ENCODE results near the gene KMT2E. TPM values are rescaled to one million over a fixed set of nuclear protein-coding genes. Genes with fewer than 3 reads are reported as not detected.
A peak's percentile ranks its signal among the peaks of the same experiment; 100 is the strongest.

KMT2E gene
- total RNA-seq, 1 experiment from 2014 or later = 52.3 TPM

DNA sequence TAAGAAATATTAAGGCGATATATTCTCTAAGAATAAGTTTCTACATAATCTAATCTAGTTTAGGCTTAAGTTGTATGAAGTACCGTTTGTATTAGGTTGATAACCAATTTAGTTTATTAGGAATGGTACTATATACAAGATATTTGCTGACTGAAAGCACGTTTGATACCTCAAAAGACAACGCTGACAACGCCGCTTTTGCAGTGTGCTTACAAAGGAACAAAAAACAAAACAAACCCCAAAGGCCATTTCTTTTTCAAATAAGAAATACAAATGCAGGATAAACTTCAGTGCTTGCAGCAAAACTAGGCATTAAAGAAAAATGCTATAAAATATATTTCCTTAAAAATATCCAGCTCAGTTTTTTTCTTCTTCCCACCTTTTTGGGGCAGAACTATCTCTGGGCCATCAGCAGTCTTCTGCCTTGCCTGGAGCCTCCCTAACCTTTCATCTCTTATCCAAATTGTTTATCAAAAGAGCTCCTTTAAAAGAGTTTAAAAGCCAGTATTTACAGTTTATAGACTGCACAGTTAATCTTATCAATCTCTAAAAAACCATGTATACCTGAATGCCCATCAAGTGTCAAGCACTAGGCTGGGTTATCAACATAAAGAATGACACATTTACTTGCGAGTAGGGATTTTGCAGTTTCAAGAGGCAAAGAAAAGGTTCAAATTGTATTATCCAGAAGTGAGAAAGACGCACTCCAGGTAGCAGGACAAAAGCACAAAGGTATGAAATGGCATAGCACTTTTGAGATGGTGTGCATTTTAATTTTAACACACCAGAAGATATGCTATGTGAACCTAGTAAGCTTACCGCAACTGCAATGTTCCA, 4.1 kb upstream of the KMT2E start:
- ATAC-seq = no peak
- Mint-ChIP-seq H3K9me3 (no peaks in the 10 kb centered on the region), H3K27me3 (ENCODE audit: low read depth) (no peaks in the 10 kb centered on the region), H3K4me1 (peaks cover 41% of the 10 kb centered on the region), H3K27ac (peak overlapping the region; percentile 73; the same call in 1 of the 2 replicates), H3K36me3 (peaks cover 30% of the 10 kb centered on the region), H3K4me3 (peak overlapping the region; percentile 99)
- CTCF ChIA-PET = interaction anchor here (1.2 to 5.9 kb wide), 2 partner anchors 29 to 31 kb away, joined by 5 to 34 read pairs; no protein-coding TSS in a partner anchor
- no peak for TF ChIP-seq RORB (CRISPR knock-in tag; IDR thresholded peaks at IDR 0.05)
- no peak for TF ChIP-seq FOXK1 (CRISPR knock-in tag; IDR thresholded peaks at IDR 0.05)
- TF ChIP-seq RELA (CRISPR knock-in tag; IDR thresholded peaks at IDR 0.05; ENCODE audit: borderline replicate concordance) = no peak
- no peak for DNase-seq (ENCODE audit: low spot score)
- POLR2A ChIA-PET = interaction anchor here (0.6 to 1.0 kb wide), 3 partner anchors 25 to 161 kb away, joined by 3 to 4 read pairs (median 3); no protein-coding TSS in a partner anchor

DNA sequence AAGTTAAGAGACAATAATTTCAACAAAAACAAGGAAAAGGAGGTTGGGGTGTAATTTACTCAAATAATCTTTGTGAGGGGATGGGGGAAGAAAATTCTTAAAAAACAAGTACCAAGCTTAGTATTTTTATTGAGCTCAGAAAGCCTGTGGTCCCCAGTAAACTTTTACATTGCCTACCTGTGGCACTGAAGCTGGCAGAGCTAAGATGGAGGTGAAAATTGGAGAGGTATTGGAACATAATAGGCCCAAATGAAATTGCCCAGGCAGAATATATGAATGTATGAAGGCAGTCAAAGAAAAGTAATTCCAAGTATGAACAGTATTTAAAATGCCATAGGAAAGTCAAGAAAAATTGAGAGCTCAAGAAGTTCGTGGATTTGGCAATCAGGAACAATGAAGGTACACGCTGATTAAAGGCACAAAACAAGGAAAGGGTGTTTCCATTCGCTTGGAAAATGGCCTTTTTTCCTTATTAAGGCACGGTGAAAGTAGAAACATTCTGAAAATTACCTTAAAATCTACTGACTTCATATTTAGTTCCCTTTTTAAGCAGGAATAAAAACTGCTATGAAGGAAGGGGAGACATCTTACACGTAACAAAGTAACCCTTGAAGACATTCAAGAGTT, 3.4 kb upstream of the KMT2E start:
- H3K27ac Mint-ChIP-seq = peak overlapping the region; percentile 73
- TF ChIP-seq, protein P1, sequence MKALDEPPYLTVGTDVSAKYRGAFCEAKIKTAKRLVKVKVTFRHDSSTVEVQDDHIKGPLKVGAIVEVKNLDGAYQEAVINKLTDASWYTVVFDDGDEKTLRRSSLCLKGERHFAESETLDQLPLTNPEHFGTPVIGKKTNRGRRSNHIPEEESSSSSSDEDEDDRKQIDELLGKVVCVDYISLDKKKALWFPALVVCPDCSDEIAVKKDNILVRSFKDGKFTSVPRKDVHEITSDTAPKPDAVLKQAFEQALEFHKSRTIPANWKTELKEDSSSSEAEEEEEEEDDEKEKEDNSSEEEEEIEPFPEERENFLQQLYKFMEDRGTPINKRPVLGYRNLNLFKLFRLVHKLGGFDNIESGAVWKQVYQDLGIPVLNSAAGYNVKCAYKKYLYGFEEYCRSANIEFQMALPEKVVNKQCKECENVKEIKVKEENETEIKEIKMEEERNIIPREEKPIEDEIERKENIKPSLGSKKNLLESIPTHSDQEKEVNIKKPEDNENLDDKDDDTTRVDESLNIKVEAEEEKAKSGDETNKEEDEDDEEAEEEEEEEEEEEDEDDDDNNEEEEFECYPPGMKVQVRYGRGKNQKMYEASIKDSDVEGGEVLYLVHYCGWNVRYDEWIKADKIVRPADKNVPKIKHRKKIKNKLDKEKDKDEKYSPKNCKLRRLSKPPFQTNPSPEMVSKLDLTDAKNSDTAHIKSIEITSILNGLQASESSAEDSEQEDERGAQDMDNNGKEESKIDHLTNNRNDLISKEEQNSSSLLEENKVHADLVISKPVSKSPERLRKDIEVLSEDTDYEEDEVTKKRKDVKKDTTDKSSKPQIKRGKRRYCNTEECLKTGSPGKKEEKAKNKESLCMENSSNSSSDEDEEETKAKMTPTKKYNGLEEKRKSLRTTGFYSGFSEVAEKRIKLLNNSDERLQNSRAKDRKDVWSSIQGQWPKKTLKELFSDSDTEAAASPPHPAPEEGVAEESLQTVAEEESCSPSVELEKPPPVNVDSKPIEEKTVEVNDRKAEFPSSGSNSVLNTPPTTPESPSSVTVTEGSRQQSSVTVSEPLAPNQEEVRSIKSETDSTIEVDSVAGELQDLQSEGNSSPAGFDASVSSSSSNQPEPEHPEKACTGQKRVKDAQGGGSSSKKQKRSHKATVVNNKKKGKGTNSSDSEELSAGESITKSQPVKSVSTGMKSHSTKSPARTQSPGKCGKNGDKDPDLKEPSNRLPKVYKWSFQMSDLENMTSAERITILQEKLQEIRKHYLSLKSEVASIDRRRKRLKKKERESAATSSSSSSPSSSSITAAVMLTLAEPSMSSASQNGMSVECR (CRISPR knock-in tag; IDR thresholded peaks at IDR 0.05; ENCODE audit: borderline replicate concordance) = no peak
- no peaks in the 10 kb centered on the region for H3K9me3 Mint-ChIP-seq
- DNase-seq (ENCODE audit: low spot score) (no peak), ATAC-seq (no peak)
- H3K36me3 Mint-ChIP-seq = peaks cover 33% of the 10 kb centered on the region
- H3K4me1 Mint-ChIP-seq = peaks cover 37% of the 10 kb centered on the region
- H3K27me3 Mint-ChIP-seq (ENCODE audit: low read depth) = no peaks in the 10 kb centered on the region
- ChIA-PET POLR2A (interaction anchor here (0.6 to 0.7 kb wide), 2 partner anchors 26 to 162 kb away, joined by 3 to 4 read pairs; no protein-coding TSS in a partner anchor), CTCF (interaction anchor here (1.2 to 5.9 kb wide), 2 partner anchors 29 to 31 kb away, joined by 5 to 34 read pairs; no protein-coding TSS in a partner anchor)
- H3K4me3 Mint-ChIP-seq = peak overlapping the region; percentile 99

DNA sequence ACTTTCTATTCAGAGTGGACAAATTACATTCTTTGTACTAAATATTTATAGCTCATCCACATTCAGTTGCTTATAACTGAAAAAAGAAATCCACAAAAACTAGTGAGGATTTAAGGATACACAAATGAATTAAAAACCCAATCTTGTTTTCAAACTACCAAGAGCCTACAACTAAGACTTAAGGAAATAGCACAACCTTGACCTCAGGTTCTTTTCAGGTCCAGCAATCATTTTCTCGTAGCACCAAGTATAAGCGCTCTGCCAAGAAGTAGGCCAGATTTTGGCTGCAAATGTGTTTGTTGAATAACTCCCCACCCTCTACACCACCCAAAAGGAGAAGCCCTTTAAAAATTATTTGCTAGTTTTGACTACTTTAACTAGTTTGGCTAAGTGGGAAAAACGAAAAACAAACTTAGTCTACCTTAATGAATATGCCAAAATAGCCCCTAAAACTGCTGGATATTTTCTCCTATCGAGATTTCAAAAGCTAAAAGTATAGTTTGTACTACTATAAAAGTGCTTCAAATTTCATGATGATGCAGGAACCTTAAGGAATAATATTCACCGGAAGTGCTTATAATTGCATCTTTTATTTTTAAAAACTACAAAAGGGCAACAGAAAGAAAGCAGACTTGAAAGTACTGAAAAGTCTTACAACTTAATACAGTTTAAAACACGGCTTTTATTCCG, 2.7 kb upstream of the KMT2E start:
- DNase-seq (ENCODE audit: low spot score) = no peak
- no peak for ATAC-seq
- peaks cover 37% of the 10 kb centered on the region for H3K4me1 Mint-ChIP-seq
- H3K36me3 Mint-ChIP-seq = peaks cover 31% of the 10 kb centered on the region
- H3K9me3 Mint-ChIP-seq = no peaks in the 10 kb centered on the region
- no peaks in the 10 kb centered on the region for H3K27me3 Mint-ChIP-seq (ENCODE audit: low read depth)
- peak overlapping the region; percentile 99 for H3K4me3 Mint-ChIP-seq
- ChIA-PET CTCF (interaction anchor here (0.9 to 5.9 kb wide), 4 partner anchors 28 to 32 kb away, joined by 3 to 34 read pairs (median 6); no protein-coding TSS in a partner anchor), POLR2A (interaction anchor here (0.6 to 1.6 kb wide), 3 partner anchors 19 to 578 kb away, joined by 4 to 11 read pairs (median 6); no protein-coding TSS in a partner anchor)
- peak overlapping the region; percentile 73 for H3K27ac Mint-ChIP-seq
- TF ChIP-seq FOXP1 (CRISPR knock-in tag; IDR thresholded peaks at IDR 0.05; ENCODE audit: borderline replicate concordance) (no peak), NR2C2 (CRISPR knock-in tag; IDR thresholded peaks at IDR 0.05) (no peak), USF1 (CRISPR knock-in tag; IDR thresholded peaks at IDR 0.05) (no peak), NR1H2 (CRISPR knock-in tag; IDR thresholded peaks at IDR 0.05) (no peak), ZNF317 (CRISPR knock-in tag; IDR thresholded peaks at IDR 0.05; ENCODE audit: borderline replicate concordance, low read depth) (no peak), ESRRA (CRISPR knock-in tag; IDR thresholded peaks at IDR 0.05; ENCODE audit: borderline replicate concordance) (no peak), ZNF232 (CRISPR knock-in tag; IDR thresholded peaks at IDR 0.05) (no peak)
- TF ChIP-seq, protein P2, sequence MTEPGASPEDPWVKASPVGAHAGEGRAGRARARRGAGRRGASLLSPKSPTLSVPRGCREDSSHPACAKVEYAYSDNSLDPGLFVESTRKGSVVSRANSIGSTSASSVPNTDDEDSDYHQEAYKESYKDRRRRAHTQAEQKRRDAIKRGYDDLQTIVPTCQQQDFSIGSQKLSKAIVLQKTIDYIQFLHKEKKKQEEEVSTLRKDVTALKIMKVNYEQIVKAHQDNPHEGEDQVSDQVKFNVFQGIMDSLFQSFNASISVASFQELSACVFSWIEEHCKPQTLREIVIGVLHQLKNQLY (CRISPR knock-in tag; IDR thresholded peaks at IDR 0.05) = no peak
- TF ChIP-seq, protein P3, sequence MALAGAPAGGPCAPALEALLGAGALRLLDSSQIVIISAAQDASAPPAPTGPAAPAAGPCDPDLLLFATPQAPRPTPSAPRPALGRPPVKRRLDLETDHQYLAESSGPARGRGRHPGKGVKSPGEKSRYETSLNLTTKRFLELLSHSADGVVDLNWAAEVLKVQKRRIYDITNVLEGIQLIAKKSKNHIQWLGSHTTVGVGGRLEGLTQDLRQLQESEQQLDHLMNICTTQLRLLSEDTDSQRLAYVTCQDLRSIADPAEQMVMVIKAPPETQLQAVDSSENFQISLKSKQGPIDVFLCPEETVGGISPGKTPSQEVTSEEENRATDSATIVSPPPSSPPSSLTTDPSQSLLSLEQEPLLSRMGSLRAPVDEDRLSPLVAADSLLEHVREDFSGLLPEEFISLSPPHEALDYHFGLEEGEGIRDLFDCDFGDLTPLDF (CRISPR knock-in tag; IDR thresholded peaks at IDR 0.05) = no peak
- TF ChIP-seq, protein P4, sequence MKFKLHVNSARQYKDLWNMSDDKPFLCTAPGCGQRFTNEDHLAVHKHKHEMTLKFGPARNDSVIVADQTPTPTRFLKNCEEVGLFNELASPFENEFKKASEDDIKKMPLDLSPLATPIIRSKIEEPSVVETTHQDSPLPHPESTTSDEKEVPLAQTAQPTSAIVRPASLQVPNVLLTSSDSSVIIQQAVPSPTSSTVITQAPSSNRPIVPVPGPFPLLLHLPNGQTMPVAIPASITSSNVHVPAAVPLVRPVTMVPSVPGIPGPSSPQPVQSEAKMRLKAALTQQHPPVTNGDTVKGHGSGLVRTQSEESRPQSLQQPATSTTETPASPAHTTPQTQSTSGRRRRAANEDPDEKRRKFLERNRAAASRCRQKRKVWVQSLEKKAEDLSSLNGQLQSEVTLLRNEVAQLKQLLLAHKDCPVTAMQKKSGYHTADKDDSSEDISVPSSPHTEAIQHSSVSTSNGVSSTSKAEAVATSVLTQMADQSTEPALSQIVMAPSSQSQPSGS (CRISPR knock-in tag; IDR thresholded peaks at IDR 0.05; ENCODE audit: borderline replicate concordance, low read depth) = no peak
- TF ChIP-seq, protein P5, sequence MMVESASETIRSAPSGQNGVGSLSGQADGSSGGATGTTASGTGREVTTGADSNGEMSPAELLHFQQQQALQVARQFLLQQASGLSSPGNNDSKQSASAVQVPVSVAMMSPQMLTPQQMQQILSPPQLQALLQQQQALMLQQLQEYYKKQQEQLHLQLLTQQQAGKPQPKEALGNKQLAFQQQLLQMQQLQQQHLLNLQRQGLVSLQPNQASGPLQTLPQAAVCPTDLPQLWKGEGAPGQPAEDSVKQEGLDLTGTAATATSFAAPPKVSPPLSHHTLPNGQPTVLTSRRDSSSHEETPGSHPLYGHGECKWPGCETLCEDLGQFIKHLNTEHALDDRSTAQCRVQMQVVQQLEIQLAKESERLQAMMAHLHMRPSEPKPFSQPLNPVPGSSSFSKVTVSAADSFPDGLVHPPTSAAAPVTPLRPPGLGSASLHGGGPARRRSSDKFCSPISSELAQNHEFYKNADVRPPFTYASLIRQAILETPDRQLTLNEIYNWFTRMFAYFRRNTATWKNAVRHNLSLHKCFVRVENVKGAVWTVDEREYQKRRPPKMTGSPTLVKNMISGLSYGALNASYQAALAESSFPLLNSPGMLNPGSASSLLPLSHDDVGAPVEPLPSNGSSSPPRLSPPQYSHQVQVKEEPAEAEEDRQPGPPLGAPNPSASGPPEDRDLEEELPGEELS (CRISPR knock-in tag; IDR thresholded peaks at IDR 0.05) = no peak
